Pulmonary artery endothelial cell (primary cell): Measurements from ENCODE around the gene TPR. TPM values are rescaled to one million over a fixed set of nuclear protein-coding genes. Genes with fewer than 3 reads are reported as not detected.
A peak's percentile ranks its signal among the peaks of the same experiment; 100 is the strongest.

Experiments used
- DNase-seq: peaks from one replicate; pipeline ENCODE4 v3.0.0-alpha.2; 2011; ENCODE audit warnings: low read depth, low spot score
- total RNA-seq: library from RNA; depleted of rRNA; stranded (reverse); fragments of >200 nt; gene quantifications from 2 replicates; pipeline ENCODE4 v1.2.3, GENCODE V29; 2014

Gene TPR
- total RNA-seq, 1 donor from 2014 or later = 85.0 TPM

DNA sequence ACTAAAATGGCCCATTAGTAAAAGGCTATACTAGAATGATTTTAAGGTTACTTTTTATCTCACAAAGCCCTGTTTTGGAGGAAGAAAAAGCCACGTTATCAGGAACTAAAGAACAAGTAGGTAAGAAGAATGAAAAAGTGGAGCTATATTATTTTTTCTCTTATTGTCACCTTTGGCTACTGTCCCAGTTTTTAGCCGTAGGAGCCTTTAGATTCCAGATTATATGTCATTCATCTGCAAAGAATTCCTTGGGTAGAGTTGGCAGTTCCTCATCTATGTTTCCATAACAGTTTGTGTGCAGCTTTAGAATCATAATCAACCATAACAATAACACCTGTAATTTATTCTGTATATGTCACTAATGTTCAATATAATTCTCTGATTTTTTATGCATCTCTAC is 83.8 kb downstream of the TPR start:
- no peak for DNase-seq

DNA sequence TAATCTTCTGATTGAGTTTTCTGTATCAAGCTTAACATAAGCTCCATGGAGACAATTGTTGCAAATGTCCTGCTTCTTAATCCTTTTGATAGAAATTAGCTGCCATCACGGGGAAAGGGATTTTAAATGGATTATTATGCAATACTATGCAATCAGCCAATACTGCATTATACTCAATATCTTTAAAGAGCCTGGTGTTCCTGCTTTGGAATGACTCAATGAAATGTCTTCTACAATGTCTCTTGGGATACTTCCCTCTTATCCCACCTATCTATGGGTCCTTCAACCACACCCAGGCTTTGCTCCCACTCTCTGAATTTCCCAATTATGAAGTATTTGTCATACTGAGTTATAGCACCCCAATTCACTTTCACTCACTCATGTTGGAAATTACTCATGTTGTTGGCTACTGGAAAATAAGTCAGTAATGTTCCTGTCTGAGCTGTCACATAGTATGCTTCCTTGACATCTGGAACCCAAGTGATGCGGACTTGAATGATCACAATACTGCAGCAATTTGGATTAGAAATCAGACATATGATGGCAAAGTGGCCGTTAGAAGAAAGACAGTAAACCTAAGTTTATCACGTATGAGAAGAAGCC is 85.0 kb downstream of the TPR start:
- DNase-seq = no peak

DNA sequence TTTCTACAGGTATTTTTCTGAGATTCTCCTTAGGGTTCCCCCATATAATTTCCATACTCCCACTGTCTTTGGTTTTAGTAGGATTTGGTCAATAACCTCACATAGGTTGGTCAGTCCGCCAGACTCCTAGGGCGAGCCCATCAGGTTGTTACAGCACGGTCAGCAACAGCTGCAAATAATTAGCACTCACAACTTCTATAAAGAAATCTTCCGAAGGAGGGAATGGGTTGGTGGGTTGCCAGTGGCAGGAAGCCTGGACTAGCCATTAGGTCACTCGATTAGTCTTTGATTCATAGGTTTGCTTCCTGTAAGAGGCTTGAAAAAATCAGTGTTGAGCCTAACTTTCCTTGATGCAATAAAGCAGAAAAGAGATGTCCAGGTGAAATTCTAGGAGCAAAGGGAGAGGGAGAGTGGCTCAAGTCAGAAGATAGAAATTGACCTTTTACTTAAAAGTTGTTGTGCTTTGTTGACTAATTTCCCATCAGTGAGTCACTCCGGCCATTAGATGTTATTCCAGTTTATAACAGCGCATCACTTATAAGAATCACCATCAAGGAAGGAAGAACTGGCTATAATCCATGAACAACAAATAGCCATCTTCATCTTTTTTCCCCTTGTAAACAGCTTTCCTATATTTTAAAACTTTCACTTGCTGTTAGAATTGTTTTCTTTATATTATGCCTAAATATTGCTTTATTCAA is 88.3 kb downstream of the TPR start:
- peak; percentile 24 for DNase-seq

GRCh38 chr1:186283374-186283773 is 91.7 kb downstream of the TPR start:
- no peak for DNase-seq

- DNase-seq = no peak
These were observed 92.6 kb downstream of the TPR start for GRCh38 chr1:186282466-186282865.

GRCh38 chr1:186275822-186276221 is 99.2 kb downstream of the TPR start:
- no peak for DNase-seq

GRCh38 chr1:186272486-186272885 is 102.6 kb downstream of the TPR start:
- no peak for DNase-seq

GRCh38 chr1:186271032-186271431 is 104.0 kb downstream of the TPR start:
- DNase-seq = no peak

Other genes starting within 250 kb of the TPR start
- not detected in 2 replicates for gene PRG4, start 79.0 kb downstream of the TPR start, total RNA-seq
- 12.9 and 18.3 TPM in 2 replicates for gene ODR4, start 585 bp upstream of the TPR start, total RNA-seq
- not detected in 2 replicates for gene PDC, start 85.9 kb upstream of the TPR start, total RNA-seq